ENCODE results near the gene OR5V1. TPM values are rescaled to one million over a fixed set of nuclear protein-coding genes. Genes with fewer than 3 reads are reported as not detected.

The OR5V1 gene
- 1 to 10 TPM in 1 of 2 donors, not detected in 1; 1.4 TPM for total RNA-seq
- 0.53 TPM for polyA plus RNA-seq (ENCODE audit: insufficient read depth, low read depth, low replicate concordance)
- long read RNA-seq, donor 1 = 0 reads
- long read RNA-seq, donor 2 = 0 reads

DNA sequence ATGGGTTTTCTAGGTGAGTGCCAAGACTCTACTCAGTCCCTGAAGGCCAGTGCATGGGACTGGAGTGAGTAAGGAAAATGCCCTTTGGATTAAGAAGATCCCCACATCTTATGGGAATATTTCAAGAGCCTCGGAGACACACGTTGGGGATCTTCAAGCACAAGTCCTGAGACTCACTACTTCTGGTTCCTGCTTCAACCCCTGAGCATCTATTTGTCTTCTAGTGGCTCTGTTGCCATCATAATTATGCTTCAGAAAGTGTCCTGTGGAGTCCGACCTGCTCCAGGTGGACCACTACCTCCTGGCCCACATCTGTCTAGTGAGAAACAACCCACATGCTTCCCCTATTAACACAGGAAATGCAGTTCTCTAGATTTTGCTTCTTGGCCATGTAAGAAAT lies at the start of gene OR5V1:
Gene OR5V1, minus strand, starts transcription at position 101 of the 400 bp plus-strand sequence. CDS start 12,670 bp downstream, outside the sequence.
- Histone ChIP-seq H3K36me3 (ENCODE audit: low read depth, missing control alignments) (no peaks in the 10 kb centered on the region), H3K4me1 (no peaks in the 10 kb centered on the region), H3K9me3 (no peaks in the 10 kb centered on the region), H3K4me3 (no peak within 1 kb of the TSS), H3K27ac (no peak within 1 kb of the TSS), H3K27me3 (no peaks in the 10 kb centered on the region)
- no peak for DNase-seq
- TF ChIP-seq, protein P1, sequence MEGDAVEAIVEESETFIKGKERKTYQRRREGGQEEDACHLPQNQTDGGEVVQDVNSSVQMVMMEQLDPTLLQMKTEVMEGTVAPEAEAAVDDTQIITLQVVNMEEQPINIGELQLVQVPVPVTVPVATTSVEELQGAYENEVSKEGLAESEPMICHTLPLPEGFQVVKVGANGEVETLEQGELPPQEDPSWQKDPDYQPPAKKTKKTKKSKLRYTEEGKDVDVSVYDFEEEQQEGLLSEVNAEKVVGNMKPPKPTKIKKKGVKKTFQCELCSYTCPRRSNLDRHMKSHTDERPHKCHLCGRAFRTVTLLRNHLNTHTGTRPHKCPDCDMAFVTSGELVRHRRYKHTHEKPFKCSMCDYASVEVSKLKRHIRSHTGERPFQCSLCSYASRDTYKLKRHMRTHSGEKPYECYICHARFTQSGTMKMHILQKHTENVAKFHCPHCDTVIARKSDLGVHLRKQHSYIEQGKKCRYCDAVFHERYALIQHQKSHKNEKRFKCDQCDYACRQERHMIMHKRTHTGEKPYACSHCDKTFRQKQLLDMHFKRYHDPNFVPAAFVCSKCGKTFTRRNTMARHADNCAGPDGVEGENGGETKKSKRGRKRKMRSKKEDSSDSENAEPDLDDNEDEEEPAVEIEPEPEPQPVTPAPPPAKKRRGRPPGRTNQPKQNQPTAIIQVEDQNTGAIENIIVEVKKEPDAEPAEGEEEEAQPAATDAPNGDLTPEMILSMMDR (IDR thresholded peaks at IDR 0.05) = no peak
- WGBS, 2 donors = 79 to 87% methylated on average over 3 of the region's 3 CpGs
- intact Hi-C loops (cut with DNase I; ENCODE audit: low total_unique reads) = no loop called here

DNA sequence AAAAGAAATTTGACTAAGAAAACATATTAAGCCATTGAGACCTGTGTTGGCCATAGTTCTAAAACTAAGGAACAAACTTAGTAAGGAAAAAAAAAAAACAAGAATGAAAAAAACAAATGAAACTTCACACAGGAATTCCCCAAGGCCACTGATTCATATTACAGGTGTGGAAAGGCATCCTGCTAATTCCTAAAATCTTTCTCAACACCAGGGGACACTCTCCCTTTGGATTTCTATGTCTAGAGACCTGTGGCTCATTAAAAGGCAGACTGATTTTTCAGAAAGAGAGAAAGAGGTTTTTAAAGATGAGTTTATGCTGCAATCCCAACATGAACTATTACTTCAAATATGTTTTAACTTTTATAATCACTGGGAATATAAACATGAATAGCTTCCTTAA lies 45.9 kb upstream of the OR5V1 start, which contains the start of gene OR12D1:
Gene OR12D1, plus strand, starts transcription at position 341 of the 400 bp plus-strand sequence.
- Histone ChIP-seq H3K4me3 (no peak within 1 kb of the TSS), H3K9me3 (no peaks in the 10 kb centered on the region), H3K36me3 (ENCODE audit: low read depth, missing control alignments) (no peaks in the 10 kb centered on the region), H3K4me1 (no peaks in the 10 kb centered on the region), H3K27ac (no peak within 1 kb of the TSS), H3K27me3 (no peaks in the 10 kb centered on the region)
- no peak for DNase-seq
- intact Hi-C loops (cut with DNase I; ENCODE audit: low total_unique reads) = no loop called here
- TF ChIP-seq, protein P1 (IDR thresholded peaks at IDR 0.05) = no peak
- TF ChIP-seq POLR2A (IDR thresholded peaks at IDR 0.05) = no peak

DNA sequence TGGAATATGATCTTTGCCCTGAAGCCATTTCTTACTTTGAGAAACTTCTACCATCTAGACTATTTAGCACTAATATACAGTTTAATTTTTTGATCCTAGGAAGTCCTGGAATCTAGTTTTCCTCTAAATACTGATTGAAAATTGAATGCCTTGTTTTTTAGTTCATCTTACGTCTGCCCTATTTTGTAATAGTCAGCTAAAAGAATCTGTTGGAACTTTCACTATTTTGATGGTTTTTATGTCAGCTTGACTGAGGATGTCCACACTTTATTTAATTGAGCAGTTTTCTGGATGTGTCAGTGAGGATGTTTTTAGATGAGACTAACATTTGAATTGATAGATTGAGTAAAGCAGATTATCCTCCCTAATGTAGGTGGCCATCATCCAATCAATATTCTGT lies 35.1 kb upstream of the OR5V1 start:
- TF ChIP-seq, protein P1 (IDR thresholded peaks at IDR 0.05) = no peak
- no peak for TF ChIP-seq POLR2A (IDR thresholded peaks at IDR 0.05)
- 35 to 95% methylated on average over 1 of the region's 1 CpG for WGBS, 2 donors
- H3K27ac ChIP-seq = no peak overlapping the region
- no peaks in the 10 kb centered on the region for H3K27me3 ChIP-seq
- no peaks in the 10 kb centered on the region for H3K36me3 ChIP-seq (ENCODE audit: low read depth, missing control alignments)
- intact Hi-C loops (cut with DNase I; ENCODE audit: low total_unique reads) = no loop called here
- no peaks in the 10 kb centered on the region for H3K9me3 ChIP-seq
- H3K4me1 ChIP-seq = no peaks in the 10 kb centered on the region
- H3K4me3 ChIP-seq = no peak overlapping the region
- DNase-seq = no peak

DNA sequence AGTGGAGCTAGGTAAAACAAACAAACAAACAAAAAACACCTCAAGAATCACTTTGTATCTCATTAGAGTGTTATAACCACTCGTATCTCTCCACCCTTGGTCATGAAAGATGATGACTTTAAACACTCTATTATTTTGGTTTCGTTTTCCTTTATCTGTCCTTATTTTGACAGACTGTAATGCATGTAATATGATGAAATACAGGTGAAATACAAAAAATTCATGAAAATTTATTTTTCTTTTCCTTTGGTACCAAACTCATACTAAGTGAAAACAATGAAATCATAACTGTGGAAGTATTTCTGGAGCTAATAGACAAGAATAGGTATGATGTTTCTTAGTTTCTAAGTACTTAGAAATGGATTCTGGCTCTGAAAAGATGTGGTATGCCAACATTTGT lies 30.9 kb upstream of the OR5V1 start:
- H3K27me3 ChIP-seq = no peaks in the 10 kb centered on the region
- no peak overlapping the region for H3K4me3 ChIP-seq
- no peak overlapping the region for H3K27ac ChIP-seq
- DNase-seq = no peak
- H3K36me3 ChIP-seq (ENCODE audit: low read depth, missing control alignments) = no peaks in the 10 kb centered on the region
- no peaks in the 10 kb centered on the region for H3K4me1 ChIP-seq
- TF ChIP-seq, protein P1 (IDR thresholded peaks at IDR 0.05) = no peak
- no peak for TF ChIP-seq POLR2A (IDR thresholded peaks at IDR 0.05)
- WGBS, 2 donors = 79 to 87% methylated on average over 2 of the region's 2 CpGs
- no peaks in the 10 kb centered on the region for H3K9me3 ChIP-seq
- intact Hi-C loops (cut with DNase I; ENCODE audit: low total_unique reads) = no loop called here

DNA sequence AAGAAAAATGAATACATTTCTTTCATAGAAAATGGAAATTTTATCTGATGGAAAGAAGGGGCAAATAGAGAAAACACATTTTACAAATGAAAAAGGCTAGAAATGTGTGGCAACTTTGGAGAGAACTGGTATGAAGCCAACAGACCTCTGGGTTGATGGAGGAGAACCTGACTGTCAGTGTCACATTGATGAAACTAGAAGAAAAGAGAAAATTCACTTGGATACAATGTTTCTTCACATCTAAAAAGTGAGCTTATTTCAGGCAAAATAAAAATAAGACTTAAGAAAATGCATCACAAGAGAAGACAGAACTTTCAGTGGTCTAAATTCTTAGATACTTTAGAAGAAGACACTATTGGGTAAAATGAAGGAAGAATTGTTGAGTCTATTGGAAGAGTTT lies 26.7 kb upstream of the OR5V1 start, which contains the start of gene OR12D2:
Gene OR12D2, plus strand, starts transcription at position 301 of the 400 bp plus-strand sequence. CDS start 1,069 bp downstream, outside the sequence.
- Histone ChIP-seq H3K9me3 (no peaks in the 10 kb centered on the region), H3K36me3 (ENCODE audit: low read depth, missing control alignments) (no peaks in the 10 kb centered on the region), H3K27ac (no peak within 1 kb of the TSS), H3K27me3 (no peaks in the 10 kb centered on the region), H3K4me3 (no peak within 1 kb of the TSS), H3K4me1 (no peaks in the 10 kb centered on the region)
- no peak for DNase-seq
- no peak for TF ChIP-seq POLR2A (IDR thresholded peaks at IDR 0.05)
- TF ChIP-seq, protein P1 (IDR thresholded peaks at IDR 0.05) = no peak
- intact Hi-C loops (cut with DNase I; ENCODE audit: low total_unique reads) = no loop called here
